ENCODE measurements around the gene TWF2.

DNA sequence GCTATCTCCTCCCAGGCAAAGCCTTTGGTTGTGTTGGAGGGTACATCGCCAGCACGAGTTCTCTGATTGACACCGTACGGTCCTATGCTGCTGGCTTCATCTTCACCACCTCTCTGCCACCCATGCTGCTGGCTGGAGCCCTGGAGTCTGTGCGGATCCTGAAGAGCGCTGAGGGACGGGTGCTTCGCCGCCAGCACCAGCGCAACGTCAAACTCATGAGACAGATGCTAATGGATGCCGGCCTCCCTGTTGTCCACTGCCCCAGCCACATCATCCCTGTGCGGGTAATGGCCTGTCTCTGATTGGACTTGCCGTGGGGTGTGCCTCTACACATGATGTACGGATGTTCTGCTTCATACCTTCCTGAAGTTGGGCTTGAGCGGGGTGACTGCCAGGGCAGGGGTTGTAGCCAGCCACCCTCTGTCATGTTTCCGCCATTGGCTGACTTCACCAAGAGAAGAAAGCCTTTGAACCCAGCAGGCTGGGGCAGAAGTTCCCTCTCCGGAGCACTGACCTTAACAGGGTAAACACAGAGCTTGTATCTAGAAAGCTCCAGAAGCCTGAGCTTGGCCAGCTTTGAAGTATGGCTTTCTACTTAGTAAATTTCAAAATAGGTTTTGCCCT lies 27.6 kb downstream of the TWF2 start:
- TF ChIP-seq GATA3 (IDR thresholded peaks at IDR 0.05; ENCODE audit: low read depth, low read length) (no peak), GATA2 (IDR thresholded peaks at IDR 0.05; ENCODE audit: low read depth, low read length) (no peak)
